ENCODE data around the gene KRCC1.
A peak's percentile ranks its signal among the peaks of the same experiment; 100 is the strongest.

KRCC1 gene

GRCh38 chr2:88078643-88079172 lies 23.1 kb upstream of the KRCC1 start:
- Histone ChIP-seq H4K8ac (ENCODE audit: low read depth, low read length) (no peak overlapping the region), H2BK120ac (ENCODE audit: insufficient read depth, low read length, poor library complexity) (no peak overlapping the region), H2BK12ac (ENCODE audit: low read length) (no peak overlapping the region), H2AK5ac (ENCODE audit: low read length) (no peak overlapping the region), H3K36me3 (ENCODE audit: control insufficient read depth in 1 of 2, insufficient read depth in 2 of 2, low read length in 2 of 2) (no peaks in the 10 kb centered on the region), H3K4me1 (ENCODE audit: control insufficient read depth in 1 of 2, insufficient read depth in 2 of 2, low read length in 2 of 2) (peaks cover 3 to 4% of the 10 kb centered on the region in 2 experiments), H3K4me2 (ENCODE audit: low read length) (no peak overlapping the region), H2AFZ (ENCODE audit: insufficient read depth, low read length, poor library complexity) (no peak overlapping the region), H3K27me3 (ENCODE audit: insufficient read depth, low read length) (no peaks in the 10 kb centered on the region), H3K4ac (ENCODE audit: low read depth, low read length) (no peak overlapping the region), H3K9ac (ENCODE audit: low read length) (no peak overlapping the region), H2BK5ac (ENCODE audit: low read depth, low read length, poor library complexity) (no peak overlapping the region), H3K14ac (ENCODE audit: low read length) (no peak overlapping the region), H3K79me1 (ENCODE audit: low read length) (no peaks in the 10 kb centered on the region), H3K27ac (ENCODE audit: low read depth, low read length) (no peak overlapping the region), H4K12ac (ENCODE audit: low read depth, low read length) (no peak overlapping the region), H3K79me2 (ENCODE audit: control insufficient read depth, insufficient read depth, low read length, poor library complexity) (no peaks in the 10 kb centered on the region), H4K91ac (ENCODE audit: low read depth, low read length) (no peak overlapping the region), H3K18ac (ENCODE audit: low read length) (no peak overlapping the region), H3K9me3 (ENCODE audit: insufficient read depth, low read depth, low read length) (no peaks in the 10 kb centered on the region), H3K4me3 (ENCODE audit: low read depth, low read length) (no peak overlapping the region), H3K23ac (ENCODE audit: low read length) (no peak overlapping the region)
- no peak for DNase-seq
- no CpG with 5 or more reads among the region's 3 CpGs for WGBS (ENCODE audit: extremely low coverage, insufficient coverage, insufficient read length)

GRCh38 chr2:88077080-88077479 lies 21.5 kb upstream of the KRCC1 start:
- H3K23ac ChIP-seq (ENCODE audit: low read length) = no peak overlapping the region
- H3K4me1 ChIP-seq (ENCODE audit: control insufficient read depth in 1 of 2, insufficient read depth in 2 of 2, low read length in 2 of 2) = peaks cover 3 to 4% of the 10 kb centered on the region in 2 experiments
- H3K9ac ChIP-seq (ENCODE audit: low read length) = no peak overlapping the region
- no peak overlapping the region for H3K14ac ChIP-seq (ENCODE audit: low read length)
- H4K8ac ChIP-seq (ENCODE audit: low read depth, low read length) = no peak overlapping the region
- H3K9me3 ChIP-seq (ENCODE audit: insufficient read depth, low read depth, low read length) = no peaks in the 10 kb centered on the region
- H2BK120ac ChIP-seq (ENCODE audit: insufficient read depth, low read length, poor library complexity) = no peak overlapping the region
- no CpG with 5 or more reads among the region's 8 CpGs for WGBS (ENCODE audit: extremely low coverage, insufficient coverage, insufficient read length)
- H2BK5ac ChIP-seq (ENCODE audit: low read depth, low read length, poor library complexity) = no peak overlapping the region
- no peak for DNase-seq
- no peak overlapping the region for H4K91ac ChIP-seq (ENCODE audit: low read depth, low read length)
- no peak overlapping the region for H3K4me3 ChIP-seq (ENCODE audit: low read depth, low read length)
- H3K4ac ChIP-seq (ENCODE audit: low read depth, low read length) = no peak overlapping the region
- H2AK5ac ChIP-seq (ENCODE audit: low read length) = no peak overlapping the region
- no peaks in the 10 kb centered on the region for H3K36me3 ChIP-seq (ENCODE audit: control insufficient read depth in 1 of 2, insufficient read depth in 2 of 2, low read length in 2 of 2)
- H3K27me3 ChIP-seq (ENCODE audit: insufficient read depth, low read length) = no peaks in the 10 kb centered on the region
- no peak overlapping the region for H3K27ac ChIP-seq (ENCODE audit: low read depth, low read length)
- no peaks in the 10 kb centered on the region for H3K79me2 ChIP-seq (ENCODE audit: control insufficient read depth, insufficient read depth, low read length, poor library complexity)
- H3K18ac ChIP-seq (ENCODE audit: low read length) = no peak overlapping the region
- no peaks in the 10 kb centered on the region for H3K79me1 ChIP-seq (ENCODE audit: low read length)
- no peak overlapping the region for H3K4me2 ChIP-seq (ENCODE audit: low read length)
- H2AFZ ChIP-seq (ENCODE audit: insufficient read depth, low read length, poor library complexity) = no peak overlapping the region
- no peak overlapping the region for H4K12ac ChIP-seq (ENCODE audit: low read depth, low read length)
- no peak overlapping the region for H2BK12ac ChIP-seq (ENCODE audit: low read length)

- Histone ChIP-seq H3K4ac (ENCODE audit: low read depth, low read length) (no peak overlapping the region), H3K27ac (ENCODE audit: low read depth, low read length) (no peak overlapping the region), H3K9ac (ENCODE audit: low read length) (no peak overlapping the region), H3K4me1 (ENCODE audit: control insufficient read depth in 1 of 2, insufficient read depth in 2 of 2, low read length in 2 of 2) (no peaks in the 10 kb centered on the region), H2BK120ac (ENCODE audit: insufficient read depth, low read length, poor library complexity) (no peak overlapping the region), H3K18ac (ENCODE audit: low read length) (no peak overlapping the region), H2AK5ac (ENCODE audit: low read length) (no peak overlapping the region), H4K12ac (ENCODE audit: low read depth, low read length) (no peak overlapping the region), H4K91ac (ENCODE audit: low read depth, low read length) (no peak overlapping the region), H3K4me2 (ENCODE audit: low read length) (no peak overlapping the region), H2BK5ac (ENCODE audit: low read depth, low read length, poor library complexity) (no peak overlapping the region), H2BK12ac (ENCODE audit: low read length) (no peak overlapping the region), H3K14ac (ENCODE audit: low read length) (no peak overlapping the region), H3K79me2 (ENCODE audit: control insufficient read depth, insufficient read depth, low read length, poor library complexity) (no peaks in the 10 kb centered on the region), H3K4me3 (ENCODE audit: low read depth, low read length) (no peak overlapping the region), H3K9me3 (ENCODE audit: insufficient read depth, low read depth, low read length) (no peaks in the 10 kb centered on the region), H3K27me3 (ENCODE audit: insufficient read depth, low read length) (no peaks in the 10 kb centered on the region), H3K23ac (ENCODE audit: low read length) (no peak overlapping the region), H2AFZ (ENCODE audit: insufficient read depth, low read length, poor library complexity) (no peak overlapping the region), H3K79me1 (ENCODE audit: low read length) (no peaks in the 10 kb centered on the region), H3K36me3 (ENCODE audit: control insufficient read depth in 1 of 2, insufficient read depth in 2 of 2, low read length in 2 of 2) (no peaks in the 10 kb centered on the region), H4K8ac (ENCODE audit: low read depth, low read length) (no peak overlapping the region)
- DNase-seq = peak in 1 of 2 donors; percentile 9
- 83% methylated on average over 1 of the region's 4 CpGs for WGBS (ENCODE audit: extremely low coverage, insufficient coverage, insufficient read length)
Observed at GRCh38 chr2:88074854-88075292, 19.3 kb upstream of the KRCC1 start.

- peak overlapping the region; percentile 45 for H2AFZ ChIP-seq (ENCODE audit: insufficient read depth, low read length, poor library complexity)
- H3K79me1 ChIP-seq (ENCODE audit: low read length) = no peaks in the 10 kb centered on the region
- no peak for DNase-seq
- no peaks in the 10 kb centered on the region for H3K79me2 ChIP-seq (ENCODE audit: control insufficient read depth, insufficient read depth, low read length, poor library complexity)
- H2BK120ac ChIP-seq (ENCODE audit: insufficient read depth, low read length, poor library complexity) = no peak overlapping the region
- no peak overlapping the region for H2BK12ac ChIP-seq (ENCODE audit: low read length)
- H3K9ac ChIP-seq (ENCODE audit: low read length) = no peak overlapping the region
- H3K14ac ChIP-seq (ENCODE audit: low read length) = no peak overlapping the region
- no peaks in the 10 kb centered on the region for H3K27me3 ChIP-seq (ENCODE audit: insufficient read depth, low read length)
- no peak overlapping the region for H4K91ac ChIP-seq (ENCODE audit: low read depth, low read length)
- no peak overlapping the region for H3K4ac ChIP-seq (ENCODE audit: low read depth, low read length)
- no peak overlapping the region for H4K8ac ChIP-seq (ENCODE audit: low read depth, low read length)
- no peaks in the 10 kb centered on the region for H3K36me3 ChIP-seq (ENCODE audit: control insufficient read depth in 1 of 2, insufficient read depth in 2 of 2, low read length in 2 of 2)
- H2AK5ac ChIP-seq (ENCODE audit: low read length) = no peak overlapping the region
- H3K23ac ChIP-seq (ENCODE audit: low read length) = no peak overlapping the region
- no peak overlapping the region for H3K4me2 ChIP-seq (ENCODE audit: low read length)
- H2BK5ac ChIP-seq (ENCODE audit: low read depth, low read length, poor library complexity) = no peak overlapping the region
- no peak overlapping the region for H3K4me3 ChIP-seq (ENCODE audit: low read depth, low read length)
- H3K27ac ChIP-seq (ENCODE audit: low read depth, low read length) = no peak overlapping the region
- H4K12ac ChIP-seq (ENCODE audit: low read depth, low read length) = no peak overlapping the region
- H3K18ac ChIP-seq (ENCODE audit: low read length) = no peak overlapping the region
- H3K9me3 ChIP-seq (ENCODE audit: insufficient read depth, low read depth, low read length) = no peaks in the 10 kb centered on the region
- H3K4me1 ChIP-seq (ENCODE audit: control insufficient read depth in 1 of 2, insufficient read depth in 2 of 2, low read length in 2 of 2) = peaks cover 0 to 2% of the 10 kb centered on the region in 2 experiments
Observed at GRCh38 chr2:88074150-88074549, 18.6 kb upstream of the KRCC1 start.

Measured in trophoblast cell (in vitro differentiated cells and primary cell).